ENCODE measurements around the gene SLC38A11. TPM values are rescaled to one million over a fixed set of nuclear protein-coding genes. Genes with fewer than 3 reads are reported as not detected.

Gene SLC38A11
- total and polyA plus RNA-seq, 2 of the 13 experiments (the other 11 are each of a cell fraction or from before 2014, with no cell fraction given): 14.0 to 14.3 TPM

GRCh38 chr2:164932377-164932776 lies 22.9 kb downstream of the SLC38A11 start:
- Histone ChIP-seq H3K4me2 (ENCODE audit: low read depth, low read length) (no peak overlapping the region), H3K27me3 (ENCODE audit: control insufficient read depth in 1 of 2, insufficient read depth in 2 of 2, low read length in 2 of 2) (no peaks in the 10 kb centered on the region), H3K27ac (ENCODE audit: extremely low read length, insufficient read depth, low read length) (no peak overlapping the region), H3K4me1 (ENCODE audit: insufficient read depth, low read length) (peaks cover 50% of the 10 kb centered on the region), H4K20me1 (ENCODE audit: insufficient read depth, low read length) (no peaks in the 10 kb centered on the region), H3K4me3 (replicated peaks in 1 of 3; ENCODE audit: insufficient read depth in 1 of 3, low read depth in 2 of 3, low read length in 3 of 3) (no peak overlapping the region), H3K79me2 (ENCODE audit: insufficient read depth, low read length) (peaks cover 4% of the 10 kb centered on the region), H3K9me3 (ENCODE audit: low read length) (peaks cover 9% of the 10 kb centered on the region; the same call in 1 of the 2 replicates), H3K9ac (ENCODE audit: insufficient read depth, low read depth, low read length) (no peak overlapping the region), H2AFZ (ENCODE audit: low read length) (no peak overlapping the region), H3K36me3 (replicated peaks in 1 of 2; ENCODE audit: control insufficient read depth in 1 of 2, insufficient read depth in 2 of 2, low read length in 2 of 2) (no peaks in the 10 kb centered on the region)
- no peak for TF ChIP-seq STAG1 (CRISPR knock-in tag; IDR thresholded peaks at IDR 0.05)
- TF ChIP-seq CHCHD3 (CRISPR knock-in tag; IDR thresholded peaks at IDR 0.05): no peak
- peak; percentile 51; the same call in 1 of the 2 replicates for TF ChIP-seq ZMYM3 (CRISPR knock-in tag; IDR thresholded peaks at IDR 0.05)
- TF ChIP-seq POGZ (CRISPR knock-in tag; IDR thresholded peaks at IDR 0.05): peak; percentile 30; the same call in 1 of the 2 replicates
- POLR2A ChIA-PET: no interaction called here
- BruUV-seq (replicated peaks): no TSS peak
- CTCF ChIA-PET (ENCODE audit: low intra/inter-chr PET ratio, low total read pairs): no interaction called here
- in situ Hi-C loops (cut with HindIII; ENCODE audit: extremely low pct_ligation_motif_present, low pct_unique_long_range_greater_than_20kb): no loop called here
- 98% methylated on average over 2 of the region's 2 CpGs for WGBS (ENCODE audit: low lambda C conversion rate)
- intact Hi-C loops (cut with micrococcal nuclease; ENCODE audit: unreplicated experiment): no loop called here
- ATAC-seq: no peak
- FAIRE-seq: no peak
- DNase-seq (ENCODE audit: low spot score): no peak

GRCh38 chr2:164928101-164928673 lies 27.1 kb downstream of the SLC38A11 start:
- CTCF ChIA-PET (ENCODE audit: low intra/inter-chr PET ratio, low total read pairs): no interaction called here

More at GRCh38 chr2:164928101-164928673, 27.1 kb downstream of the SLC38A11 start:
- Histone ChIP-seq H3K27me3 (ENCODE audit: control insufficient read depth in 1 of 2, insufficient read depth in 2 of 2, low read length in 2 of 2) (no peaks in the 10 kb centered on the region), H2AFZ (ENCODE audit: low read length) (no peak overlapping the region), H3K27ac (ENCODE audit: extremely low read length, insufficient read depth, low read length) (no peak overlapping the region), H3K9ac (ENCODE audit: insufficient read depth, low read depth, low read length) (no peak overlapping the region), H3K36me3 (replicated peaks in 1 of 2; ENCODE audit: control insufficient read depth in 1 of 2, insufficient read depth in 2 of 2, low read length in 2 of 2) (no peaks in the 10 kb centered on the region), H3K79me2 (ENCODE audit: insufficient read depth, low read length) (peaks cover 2% of the 10 kb centered on the region), H3K4me3 (replicated peaks in 1 of 3; ENCODE audit: insufficient read depth in 1 of 3, low read depth in 2 of 3, low read length in 3 of 3) (no peak overlapping the region), H3K4me1 (ENCODE audit: insufficient read depth, low read length) (peaks cover 9% of the 10 kb centered on the region), H3K4me2 (ENCODE audit: low read depth, low read length) (no peak overlapping the region), H4K20me1 (ENCODE audit: insufficient read depth, low read length) (no peaks in the 10 kb centered on the region), H3K9me3 (ENCODE audit: low read length) (peaks cover 9% of the 10 kb centered on the region; the same call in 1 of the 2 replicates)
- BruUV-seq (replicated peaks): no TSS peak
- ATAC-seq (no peak), FAIRE-seq (no peak), DNase-seq (ENCODE audit: low spot score) (no peak)
- POLR2A ChIA-PET: no interaction called here
- TF ChIP-seq ZFYVE20 (CRISPR knock-in tag; IDR thresholded peaks at IDR 0.05; ENCODE audit: borderline replicate concordance, low read depth): no peak
- TF ChIP-seq NFE2L2 (IDR thresholded peaks at IDR 0.05; ENCODE audit: low read length): 0 out of 2 replicates have a peak, but pooled peaks have one; percentile 35
- peak; percentile 96 to 97 for TF ChIP-seq MAFK (conservative IDR thresholded peaks at IDR 0.05 in 1 of 2, IDR thresholded peaks at IDR 0.05 in 1 of 2; ENCODE audit: low read length in 2 of 2)
- peak; percentile 94 for TF ChIP-seq MAFF (IDR thresholded peaks at IDR 0.05; ENCODE audit: low read depth, low read length)
- intact Hi-C loops (cut with micrococcal nuclease; ENCODE audit: unreplicated experiment) (no loop called here), in situ Hi-C loops (cut with HindIII; ENCODE audit: extremely low pct_ligation_motif_present, low pct_unique_long_range_greater_than_20kb) (no loop called here)

All from HepG2 (cell line).